ENCODE measurements around the gene KCNH1. TPM values are rescaled to one million over a fixed set of nuclear protein-coding genes. Genes with fewer than 3 reads are reported as not detected.
A peak's percentile ranks its signal among the peaks of the same experiment; 100 is the strongest.
"Not testable (repeated sequence)": the region's sequence is repeated elsewhere in the genome, so short reads cannot be mapped to it uniquely, and the experiment has no call there.

Gene KCNH1
- total RNA-seq, 6 experiments from 2014 or later, result 0.90 to 1.8 (median 1.5) TPM

DNA sequence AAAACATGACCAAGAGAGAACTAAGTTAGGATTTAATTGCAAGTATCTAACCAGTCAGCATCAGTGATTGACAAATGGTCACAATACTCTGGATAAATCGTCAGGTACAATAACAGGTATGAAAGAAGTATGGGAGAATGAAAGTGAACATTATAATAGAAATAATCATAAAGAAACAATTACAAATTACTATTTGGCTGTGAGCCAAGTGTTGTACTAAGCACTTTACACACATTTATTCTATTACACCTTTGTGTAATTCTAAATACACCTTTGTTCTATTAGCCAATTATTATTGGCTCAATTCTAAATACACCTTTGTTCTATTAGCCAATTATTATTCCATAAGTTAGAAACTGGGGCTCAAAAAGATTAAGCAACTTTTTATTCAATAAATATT, 114.7 kb downstream of the KCNH1 start:
- TF ChIP-seq, protein P1, sequence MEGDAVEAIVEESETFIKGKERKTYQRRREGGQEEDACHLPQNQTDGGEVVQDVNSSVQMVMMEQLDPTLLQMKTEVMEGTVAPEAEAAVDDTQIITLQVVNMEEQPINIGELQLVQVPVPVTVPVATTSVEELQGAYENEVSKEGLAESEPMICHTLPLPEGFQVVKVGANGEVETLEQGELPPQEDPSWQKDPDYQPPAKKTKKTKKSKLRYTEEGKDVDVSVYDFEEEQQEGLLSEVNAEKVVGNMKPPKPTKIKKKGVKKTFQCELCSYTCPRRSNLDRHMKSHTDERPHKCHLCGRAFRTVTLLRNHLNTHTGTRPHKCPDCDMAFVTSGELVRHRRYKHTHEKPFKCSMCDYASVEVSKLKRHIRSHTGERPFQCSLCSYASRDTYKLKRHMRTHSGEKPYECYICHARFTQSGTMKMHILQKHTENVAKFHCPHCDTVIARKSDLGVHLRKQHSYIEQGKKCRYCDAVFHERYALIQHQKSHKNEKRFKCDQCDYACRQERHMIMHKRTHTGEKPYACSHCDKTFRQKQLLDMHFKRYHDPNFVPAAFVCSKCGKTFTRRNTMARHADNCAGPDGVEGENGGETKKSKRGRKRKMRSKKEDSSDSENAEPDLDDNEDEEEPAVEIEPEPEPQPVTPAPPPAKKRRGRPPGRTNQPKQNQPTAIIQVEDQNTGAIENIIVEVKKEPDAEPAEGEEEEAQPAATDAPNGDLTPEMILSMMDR (IDR thresholded peaks at IDR 0.05), result no peak
- no peak for DNase-seq
- Mint-ChIP-seq H3K4me1 (ENCODE audit: low read depth) (peaks cover 30% of the 10 kb centered on the region), H3K27ac (no peak overlapping the region), H3K36me3 (ENCODE audit: low read depth) (no peaks in the 10 kb centered on the region), H3K27me3 (ENCODE audit: insufficient read depth) (no peaks in the 10 kb centered on the region; the same call in 1 of the 2 replicates), H3K4me3 (no peak overlapping the region), H3K9me3 (no peaks in the 10 kb centered on the region)

DNA sequence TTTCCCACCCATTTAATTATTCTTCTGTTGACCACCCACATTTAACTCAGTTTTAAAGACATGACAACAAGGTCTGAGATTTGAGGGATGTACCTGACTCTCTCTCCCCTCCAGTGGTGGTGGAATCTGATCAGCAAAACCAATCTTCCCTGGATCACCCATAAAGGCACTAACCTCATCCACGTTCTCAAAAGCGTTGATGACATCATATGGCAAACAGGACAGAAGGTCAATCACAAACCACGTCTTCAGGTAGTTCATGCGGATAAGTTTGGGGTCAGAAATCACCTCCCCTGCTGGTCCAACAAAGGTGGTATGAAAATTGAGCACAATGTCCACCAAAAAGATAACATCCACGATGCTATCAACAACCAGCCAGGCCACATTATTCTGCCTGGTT, 115.3 kb downstream of the KCNH1 start:
- TF ChIP-seq, protein P1 (IDR thresholded peaks at IDR 0.05), result no peak
- Mint-ChIP-seq H3K27me3 (ENCODE audit: insufficient read depth) (no peaks in the 10 kb centered on the region; the same call in 1 of the 2 replicates), H3K4me1 (ENCODE audit: low read depth) (peaks cover 36% of the 10 kb centered on the region), H3K4me3 (no peak overlapping the region), H3K9me3 (no peaks in the 10 kb centered on the region), H3K27ac (no peak overlapping the region), H3K36me3 (ENCODE audit: low read depth) (no peaks in the 10 kb centered on the region)
- no peak for DNase-seq

DNA sequence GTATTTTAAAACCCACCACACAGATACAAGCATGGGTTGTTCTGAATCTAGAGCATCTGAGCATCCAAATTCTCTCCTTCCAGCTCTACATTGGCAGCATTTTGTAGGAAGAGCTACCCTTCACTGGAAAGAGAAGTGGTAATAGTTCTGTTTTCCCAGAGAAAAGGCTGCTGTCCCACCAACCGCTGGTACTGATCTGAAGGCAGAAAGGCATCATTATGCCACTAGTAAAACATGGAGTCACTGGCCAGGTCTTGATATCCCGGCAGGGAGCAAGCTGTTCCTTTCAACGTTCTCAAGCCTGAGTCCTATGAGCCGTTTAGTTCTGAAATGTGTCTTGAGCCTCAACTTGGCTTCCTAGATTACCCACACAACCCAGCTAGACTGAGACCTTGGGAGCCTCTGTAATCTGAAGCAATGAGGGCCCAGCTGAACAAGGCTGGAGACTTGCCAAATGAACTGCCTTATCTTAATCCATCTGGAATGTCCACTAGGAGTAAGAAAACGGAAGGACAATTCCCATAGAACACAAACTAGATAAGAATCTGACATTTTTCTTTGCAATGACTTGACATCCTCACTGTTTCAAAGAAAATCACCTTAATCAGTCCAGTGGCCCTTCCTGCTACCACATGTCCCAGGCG, 116.8 kb downstream of the KCNH1 start:
- no peaks in the 10 kb centered on the region for H3K9me3 Mint-ChIP-seq
- TF ChIP-seq, protein P1 (IDR thresholded peaks at IDR 0.05), result no peak
- H3K27me3 Mint-ChIP-seq (ENCODE audit: insufficient read depth), result no peaks in the 10 kb centered on the region; the same call in 1 of the 2 replicates
- no peak overlapping the region for H3K4me3 Mint-ChIP-seq
- H3K36me3 Mint-ChIP-seq (ENCODE audit: low read depth), result no peaks in the 10 kb centered on the region
- DNase-seq, result peak; percentile 41
- peaks cover 44% of the 10 kb centered on the region for H3K4me1 Mint-ChIP-seq (ENCODE audit: low read depth)
- no peak overlapping the region for H3K27ac Mint-ChIP-seq

DNA sequence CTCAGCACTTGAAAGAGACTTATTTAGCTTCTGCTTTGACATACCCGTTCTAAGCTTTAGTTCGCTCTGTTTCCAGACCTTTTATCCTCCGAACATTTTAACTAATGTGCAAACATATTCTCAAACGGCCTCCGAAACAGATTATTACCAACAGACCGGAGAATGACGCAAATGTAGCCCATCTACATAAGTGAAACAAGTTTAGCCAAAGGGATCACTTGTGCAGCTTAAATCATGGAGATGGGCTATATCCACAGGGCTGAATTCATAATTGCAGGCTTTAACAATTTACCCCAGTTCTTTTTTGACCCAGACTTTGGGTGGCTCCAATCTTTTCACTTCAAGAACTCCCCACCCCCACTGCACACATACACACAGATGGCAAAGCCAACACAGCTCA, 119.7 kb downstream of the KCNH1 start:
- H3K4me1 Mint-ChIP-seq (ENCODE audit: low read depth), result peaks cover 44% of the 10 kb centered on the region
- TF ChIP-seq, protein P1 (IDR thresholded peaks at IDR 0.05), result no peak
- no peaks in the 10 kb centered on the region for H3K9me3 Mint-ChIP-seq
- H3K4me3 Mint-ChIP-seq, result no peak overlapping the region
- H3K36me3 Mint-ChIP-seq (ENCODE audit: low read depth), result no peaks in the 10 kb centered on the region
- DNase-seq, result no peak
- H3K27me3 Mint-ChIP-seq (ENCODE audit: insufficient read depth), result no peaks in the 10 kb centered on the region; the same call in 1 of the 2 replicates
- H3K27ac Mint-ChIP-seq, result no peak overlapping the region

DNA sequence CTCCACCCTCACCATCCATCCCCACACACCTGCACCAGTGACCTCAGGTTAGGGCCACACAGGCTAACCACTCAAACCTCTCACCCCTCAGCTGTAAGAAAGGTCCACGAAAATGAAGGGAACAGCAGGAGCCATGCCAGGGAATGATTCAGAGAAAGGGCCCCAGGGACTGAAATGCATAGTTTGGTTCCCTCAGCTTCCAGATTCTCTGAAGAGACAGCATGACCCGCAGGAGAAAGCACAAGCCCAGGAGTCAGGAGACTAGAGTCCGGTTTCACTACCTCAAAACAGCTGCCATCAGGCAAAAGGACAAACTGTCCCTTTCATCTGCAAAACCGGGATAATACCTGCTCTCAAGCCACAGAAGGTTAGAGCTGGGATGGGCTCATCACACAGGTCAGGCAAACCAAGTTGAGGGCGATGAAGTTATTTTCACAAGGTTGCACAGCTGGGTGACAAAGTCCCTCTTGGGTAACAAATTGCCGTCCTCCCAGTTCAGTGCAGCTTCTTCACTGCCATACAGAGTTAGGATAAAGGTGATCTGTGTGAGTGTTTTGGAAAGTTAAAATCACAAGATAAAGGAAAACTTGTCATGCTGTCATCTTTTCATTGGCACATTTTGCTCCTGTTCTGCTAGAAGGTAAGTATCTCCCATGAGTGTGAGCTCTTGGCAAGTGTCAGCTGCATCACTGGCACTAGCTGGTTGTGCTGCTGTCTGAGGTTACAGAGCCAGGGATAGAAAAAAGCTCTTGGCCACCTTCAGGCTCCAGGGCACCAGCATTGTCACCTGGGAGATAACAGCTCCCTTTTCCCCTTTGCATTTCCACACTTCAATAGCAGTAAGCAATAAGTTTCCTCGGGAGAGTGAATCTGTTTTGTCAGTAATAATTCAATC, 120.4 kb downstream of the KCNH1 start:
- H3K27ac Mint-ChIP-seq, result no peak overlapping the region
- no peak overlapping the region for H3K4me3 Mint-ChIP-seq
- H3K9me3 Mint-ChIP-seq, result no peaks in the 10 kb centered on the region
- H3K36me3 Mint-ChIP-seq (ENCODE audit: low read depth), result no peaks in the 10 kb centered on the region
- TF ChIP-seq, protein P1 (IDR thresholded peaks at IDR 0.05), result no peak
- H3K27me3 Mint-ChIP-seq (ENCODE audit: insufficient read depth), result no peaks in the 10 kb centered on the region; the same call in 1 of the 2 replicates
- peaks cover 44% of the 10 kb centered on the region for H3K4me1 Mint-ChIP-seq (ENCODE audit: low read depth)
- DNase-seq, result peak; percentile 30

DNA sequence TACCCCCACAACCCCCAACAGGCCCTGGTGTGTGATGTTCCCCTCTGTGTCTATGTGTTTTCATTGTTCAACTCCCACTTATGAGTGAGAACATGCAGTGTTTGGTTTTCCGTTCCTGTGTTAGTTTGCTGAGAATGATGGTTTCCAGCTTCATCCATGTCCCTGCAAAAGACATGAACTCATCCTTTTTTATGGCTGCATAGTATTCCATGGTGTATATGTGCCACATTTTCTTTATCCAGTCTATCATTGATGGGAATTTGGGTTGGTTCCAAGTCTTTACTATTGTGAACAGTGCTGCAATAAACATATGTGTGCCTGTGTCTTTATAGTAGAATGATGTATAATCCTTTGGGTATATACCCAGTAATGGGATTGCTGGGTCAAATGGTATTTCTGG, 122.8 kb downstream of the KCNH1 start:
- H3K4me1 Mint-ChIP-seq (ENCODE audit: low read depth), result peaks cover 36% of the 10 kb centered on the region
- H3K4me3 Mint-ChIP-seq; H3K36me3 Mint-ChIP-seq (ENCODE audit: low read depth); DNase-seq; H3K27ac Mint-ChIP-seq; H3K9me3 Mint-ChIP-seq; H3K27me3 Mint-ChIP-seq (ENCODE audit: insufficient read depth): not testable (repeated sequence)

Data from HFFc6 (cell line).